Epithelial cell of esophagus (primary cell): ENCODE measurements around the gene SARDH.

Source experiments
- DNase-seq: peaks from one replicate; pipeline ENCODE4 v3.0.0; 2010; ENCODE audit warnings: low read depth
- H3K4me3 ChIP-seq: 2 replicates; pipeline ENCODE4 v1.5.1; 2011; ENCODE audit warnings: mild to moderate bottlenecking, low read length, control low read depth
- CTCF ChIP-seq: IDR thresholded peaks from 2 replicates; pipeline ENCODE4 v1.5.1; 2011; ENCODE audit warnings: low read depth, mild to moderate bottlenecking, low read length, control low read depth, inconsistent platforms; ENCODE audit not compliant: insufficient read depth; ENCODE audit errors: missing control alignments

Gene SARDH

GRCh38 chr9:133647765-133648469, 90.2 kb downstream of the SARDH start:
- H3K4me3 ChIP-seq = no peak overlapping the region
- DNase-seq = no peak
- no peak for TF ChIP-seq CTCF

- DNase-seq = no peak
- no peak overlapping the region for H3K4me3 ChIP-seq
- TF ChIP-seq CTCF = no peak
Measured at GRCh38 chr9:133647148-133647547, 91.0 kb downstream of the SARDH start.

- no peak for DNase-seq
- no peak overlapping the region for H3K4me3 ChIP-seq
- TF ChIP-seq CTCF = no peak
Measured at GRCh38 chr9:133645021-133645765, 93.0 kb downstream of the SARDH start.

GRCh38 chr9:133643978-133644760, 94.0 kb downstream of the SARDH start:
- no peak for DNase-seq
- no peak for TF ChIP-seq CTCF
- no peak overlapping the region for H3K4me3 ChIP-seq

GRCh38 chr9:133643362-133643755, 94.8 kb downstream of the SARDH start:
- no peak overlapping the region for H3K4me3 ChIP-seq
- no peak for DNase-seq
- TF ChIP-seq CTCF = no peak

GRCh38 chr9:133642708-133643361, 95.3 kb downstream of the SARDH start:
- no peak for DNase-seq
- no peak for TF ChIP-seq CTCF
- no peak overlapping the region for H3K4me3 ChIP-seq
